Measurements from ENCODE around the gene TET2.

The TET2 gene

DNA sequence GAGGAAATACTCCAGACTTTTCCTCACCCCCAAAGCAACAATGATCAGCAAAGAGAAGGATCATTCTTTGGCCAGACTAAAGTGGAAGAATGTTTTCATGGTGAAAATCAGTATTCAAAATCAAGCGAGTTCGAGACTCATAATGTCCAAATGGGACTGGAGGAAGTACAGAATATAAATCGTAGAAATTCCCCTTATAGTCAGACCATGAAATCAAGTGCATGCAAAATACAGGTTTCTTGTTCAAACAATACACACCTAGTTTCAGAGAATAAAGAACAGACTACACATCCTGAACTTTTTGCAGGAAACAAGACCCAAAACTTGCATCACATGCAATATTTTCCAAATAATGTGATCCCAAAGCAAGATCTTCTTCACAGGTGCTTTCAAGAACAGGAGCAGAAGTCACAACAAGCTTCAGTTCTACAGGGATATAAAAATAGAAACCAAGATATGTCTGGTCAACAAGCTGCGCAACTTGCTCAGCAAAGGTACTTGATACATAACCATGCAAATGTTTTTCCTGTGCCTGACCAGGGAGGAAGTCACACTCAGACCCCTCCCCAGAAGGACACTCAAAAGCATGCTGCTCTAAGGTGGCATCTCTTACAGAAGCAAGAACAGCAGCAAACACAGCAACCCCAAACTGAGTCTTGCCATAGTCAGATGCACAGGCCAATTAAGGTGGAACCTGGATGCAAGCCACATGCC, 89.7 kb downstream of the TET2 start:
- DNase-seq (ENCODE audit: low spot score): no peak

DNA sequence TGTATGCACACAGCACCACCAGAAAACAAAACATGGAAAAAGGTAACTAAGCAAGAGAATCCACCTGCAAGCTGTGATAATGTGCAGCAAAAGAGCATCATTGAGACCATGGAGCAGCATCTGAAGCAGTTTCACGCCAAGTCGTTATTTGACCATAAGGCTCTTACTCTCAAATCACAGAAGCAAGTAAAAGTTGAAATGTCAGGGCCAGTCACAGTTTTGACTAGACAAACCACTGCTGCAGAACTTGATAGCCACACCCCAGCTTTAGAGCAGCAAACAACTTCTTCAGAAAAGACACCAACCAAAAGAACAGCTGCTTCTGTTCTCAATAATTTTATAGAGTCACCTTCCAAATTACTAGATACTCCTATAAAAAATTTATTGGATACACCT, 90.2 kb downstream of the TET2 start:
- DNase-seq (ENCODE audit: low spot score): no peak

DNA sequence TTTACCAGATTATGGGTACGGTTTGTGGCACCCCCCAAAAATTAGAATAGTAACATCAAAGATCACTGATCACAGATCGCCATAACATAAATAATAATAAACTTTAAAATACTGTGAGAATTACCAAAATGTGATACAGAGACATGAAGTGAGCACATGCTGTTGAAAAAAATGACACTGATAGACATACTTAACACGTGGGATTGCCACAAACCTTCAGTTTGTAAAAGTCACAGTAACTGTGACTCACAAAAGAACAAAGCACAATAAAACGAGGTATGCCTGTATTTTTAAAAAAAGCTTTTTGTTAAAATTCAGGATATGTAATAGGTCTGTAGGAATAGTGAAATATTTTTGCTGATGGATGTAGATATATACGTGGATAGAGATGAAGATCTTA, 93.4 kb downstream of the TET2 start:
- no peak for DNase-seq (ENCODE audit: low spot score)

DNA sequence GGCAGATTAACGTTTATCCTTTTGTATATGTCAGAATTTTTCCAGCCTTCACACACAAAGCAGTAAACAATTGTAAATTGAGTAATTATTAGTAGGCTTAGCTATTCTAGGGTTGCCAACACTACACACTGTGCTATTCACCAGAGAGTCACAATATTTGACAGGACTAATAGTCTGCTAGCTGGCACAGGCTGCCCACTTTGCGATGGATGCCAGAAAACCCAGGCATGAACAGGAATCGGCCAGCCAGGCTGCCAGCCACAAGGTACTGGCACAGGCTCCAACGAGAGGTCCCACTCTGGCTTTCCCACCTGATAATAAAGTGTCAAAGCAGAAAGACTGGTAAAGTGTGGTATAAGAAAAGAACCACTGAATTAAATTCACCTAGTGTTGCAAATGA, 94.8 kb downstream of the TET2 start:
- DNase-seq (ENCODE audit: low spot score): peak; percentile 95

DNA sequence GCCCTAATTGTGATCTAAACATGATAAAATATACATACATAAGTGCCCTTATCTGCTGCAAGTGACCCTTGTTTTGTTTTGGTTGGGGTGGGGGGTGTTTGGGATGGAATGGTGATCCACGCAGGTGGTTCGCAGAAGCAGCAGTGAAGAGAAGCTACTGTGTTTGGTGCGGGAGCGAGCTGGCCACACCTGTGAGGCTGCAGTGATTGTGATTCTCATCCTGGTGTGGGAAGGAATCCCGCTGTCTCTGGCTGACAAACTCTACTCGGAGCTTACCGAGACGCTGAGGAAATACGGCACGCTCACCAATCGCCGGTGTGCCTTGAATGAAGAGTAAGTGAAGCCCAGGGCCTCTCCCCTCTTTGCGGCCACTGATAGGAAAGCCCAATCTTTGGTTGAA, 96.8 kb downstream of the TET2 start:
- DNase-seq (ENCODE audit: low spot score): no peak

DNA sequence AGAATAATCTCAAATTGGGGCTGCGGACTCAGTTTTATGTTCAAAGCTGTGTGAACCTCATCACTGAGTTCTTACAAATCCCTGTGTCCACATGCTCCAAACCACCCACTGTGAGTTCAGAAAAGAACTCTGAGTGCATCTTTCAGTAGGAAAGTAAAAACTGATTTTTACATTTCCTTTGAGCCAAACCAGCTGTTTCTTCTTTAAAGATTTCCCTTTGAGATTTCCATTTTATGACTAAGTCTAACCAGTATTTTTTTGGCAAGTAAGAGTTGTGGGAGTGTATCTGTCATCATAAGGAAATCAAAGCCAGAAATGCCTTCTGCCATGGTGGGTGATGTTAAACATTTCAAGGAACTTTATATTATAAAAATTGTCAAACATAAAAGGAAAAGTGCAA, 100.0 kb downstream of the TET2 start:
- no peak for DNase-seq (ENCODE audit: low spot score)

DNA sequence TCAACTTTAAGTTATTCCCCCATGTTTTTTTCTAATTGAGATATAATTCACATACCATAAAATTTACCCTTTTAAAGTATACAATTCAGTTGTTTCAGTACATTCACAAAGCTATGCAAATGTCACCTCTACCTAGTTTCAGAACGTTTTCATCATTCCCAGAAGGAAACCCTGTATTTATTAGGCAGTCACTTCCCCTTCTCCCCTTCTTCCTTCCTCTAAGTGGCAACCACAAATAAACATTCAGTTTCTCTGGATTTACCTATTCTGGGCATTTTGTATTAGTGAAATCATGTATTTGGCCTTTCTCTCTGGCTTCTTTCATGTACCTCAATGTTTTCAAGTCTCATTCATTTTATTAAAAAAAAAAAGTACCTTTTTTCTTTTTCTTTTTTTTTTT, 101.9 kb downstream of the TET2 start:
- DNase-seq (ENCODE audit: low spot score): no peak

DNA sequence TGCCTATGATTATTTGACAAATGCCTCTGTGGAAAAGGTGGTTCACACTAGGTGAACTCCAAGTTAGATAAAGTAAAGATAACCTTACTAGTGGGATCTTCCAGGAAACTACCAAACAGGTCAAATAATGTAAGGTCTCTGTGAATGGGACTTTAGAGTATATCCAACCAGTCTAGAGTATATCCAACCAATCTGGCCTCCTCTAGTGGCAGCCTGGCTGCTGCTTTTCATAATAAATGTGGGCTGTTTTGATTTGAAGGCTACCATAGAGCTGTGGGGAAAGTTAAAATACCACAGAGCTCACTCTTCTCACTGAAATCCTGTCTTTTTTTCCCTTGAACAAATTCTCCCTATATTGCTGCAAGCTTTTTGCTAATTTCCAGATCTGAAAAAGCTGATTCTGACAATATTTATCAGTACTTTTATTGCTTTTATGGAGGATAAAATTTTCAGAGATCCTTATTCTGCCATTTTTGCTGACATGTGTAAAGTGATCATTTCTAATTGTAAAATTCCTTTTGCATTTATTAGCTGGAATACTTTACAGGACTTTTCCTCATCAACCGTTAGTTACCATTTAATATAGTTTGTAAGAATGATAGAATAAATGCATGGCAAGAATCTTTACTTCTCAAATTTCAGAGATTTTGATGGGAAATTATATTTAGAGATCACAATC, 111.3 kb downstream of the TET2 start:
- no peak for DNase-seq (ENCODE audit: low spot score)

DNA sequence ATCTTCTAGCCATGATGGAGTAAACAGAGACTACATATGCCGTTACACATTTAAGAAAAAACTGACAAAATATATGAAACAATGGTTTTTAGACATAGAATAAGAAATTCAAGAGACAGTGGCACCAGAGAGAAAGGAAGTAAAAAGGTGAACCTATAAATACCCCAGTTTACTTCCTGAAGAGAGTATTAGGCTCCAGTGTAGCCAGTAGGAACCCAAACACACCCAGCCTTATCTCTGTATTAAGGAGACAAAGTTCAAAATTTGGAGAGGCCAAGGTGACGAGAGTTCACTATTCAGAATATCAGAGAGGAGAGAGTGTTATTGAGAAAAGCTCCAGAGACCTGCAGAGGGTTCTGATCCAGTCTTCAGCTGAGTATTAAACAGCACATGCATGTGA, 119.0 kb downstream of the TET2 start:
- no peak for DNase-seq (ENCODE audit: low spot score)

DNA sequence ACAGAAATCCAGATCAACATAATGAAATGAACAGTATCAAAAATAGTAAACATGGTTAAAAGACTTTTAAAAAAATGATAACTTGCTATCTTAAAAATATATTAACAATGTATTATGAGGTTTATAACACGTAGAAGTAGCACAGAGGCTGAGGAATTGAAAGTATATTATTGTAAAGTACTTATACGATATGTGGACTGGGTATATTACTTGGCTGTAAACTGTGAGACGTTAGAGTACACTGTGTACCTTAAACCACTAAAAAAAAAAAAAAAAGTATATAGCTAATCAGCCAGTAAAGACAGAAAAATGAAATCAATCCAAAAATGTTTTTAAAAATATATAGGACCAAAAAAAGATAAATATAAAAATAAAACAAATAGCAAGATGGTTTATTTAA, 120.6 kb downstream of the TET2 start:
- no peak for DNase-seq (ENCODE audit: low spot score)

DNA sequence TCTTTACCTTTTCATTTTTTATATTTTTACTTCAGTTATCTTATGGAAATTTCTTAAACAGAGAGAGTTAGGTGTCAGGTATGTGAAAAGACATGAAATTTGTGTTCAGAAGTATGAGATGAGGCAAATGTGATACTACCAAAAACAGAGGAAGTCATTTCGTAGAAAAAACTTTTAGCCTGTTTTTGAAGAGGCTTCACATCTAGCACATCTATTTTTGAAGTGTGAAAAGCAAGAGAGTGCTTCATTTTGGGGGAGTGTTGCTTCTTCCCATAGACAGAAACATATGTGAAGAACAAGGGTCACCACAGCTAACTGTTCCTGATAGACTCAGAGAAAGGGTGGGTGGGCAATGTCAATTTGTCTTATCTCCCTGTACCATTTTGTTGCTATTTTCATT, 125.3 kb downstream of the TET2 start:
- no peak for DNase-seq (ENCODE audit: low spot score)

DNA sequence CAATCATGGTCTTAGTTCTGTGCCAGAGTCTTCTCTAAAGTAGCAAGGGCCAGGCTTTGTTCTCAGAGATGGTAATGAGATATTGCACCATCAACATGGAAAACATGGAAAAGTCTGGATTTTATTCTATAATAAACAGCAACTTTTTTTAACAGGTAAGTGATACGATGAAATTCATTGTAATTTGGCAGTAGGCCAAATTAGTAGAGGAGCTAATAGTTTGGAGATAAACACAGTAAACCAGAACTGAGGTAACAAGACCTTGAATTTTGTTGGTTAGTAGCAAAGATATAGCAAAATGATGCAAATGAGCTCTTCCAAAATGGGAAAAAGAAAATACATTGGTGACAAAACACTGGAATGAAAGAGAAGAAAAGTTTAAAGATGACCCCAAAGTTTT, 126.6 kb downstream of the TET2 start:
- DNase-seq (ENCODE audit: low spot score): no peak

DNA sequence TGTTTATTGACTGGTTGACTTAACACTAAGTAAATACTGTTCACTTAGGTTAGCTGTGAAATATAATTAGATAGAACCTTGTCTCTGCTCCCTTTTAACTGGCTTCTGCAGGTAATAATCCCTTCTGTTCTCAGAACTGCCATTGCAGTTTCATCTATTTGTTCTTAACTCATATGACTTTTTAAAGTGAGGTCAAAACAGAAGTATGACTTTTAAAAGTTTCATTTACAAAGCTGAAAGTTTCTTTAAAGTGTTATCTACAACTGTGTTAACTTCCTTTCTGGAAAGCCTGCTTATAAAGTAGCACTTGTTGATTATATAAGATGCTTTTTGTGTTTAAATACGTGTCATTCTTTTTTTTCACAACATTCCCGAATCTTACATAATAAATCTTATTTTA, 127.4 kb downstream of the TET2 start:
- no peak for DNase-seq (ENCODE audit: low spot score)

DNA sequence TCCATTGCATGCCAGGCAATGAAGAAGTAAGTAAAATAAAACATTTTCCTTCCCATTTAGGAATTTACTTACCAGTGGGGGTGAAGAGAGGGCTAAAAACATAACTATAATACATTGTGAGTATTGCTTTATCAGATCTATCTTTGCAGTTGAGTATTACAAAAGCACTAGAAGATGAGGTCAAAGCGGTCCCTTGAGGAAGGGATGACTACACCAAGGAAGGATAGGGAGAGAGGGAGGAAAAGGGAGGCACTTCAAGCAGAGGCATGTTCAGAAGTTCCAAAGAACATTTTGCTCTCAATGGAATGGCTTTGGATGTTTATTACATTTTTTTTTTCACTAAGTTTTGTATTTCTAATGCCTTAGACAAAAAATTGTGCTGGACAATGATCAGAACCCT, 127.8 kb downstream of the TET2 start:
- DNase-seq (ENCODE audit: low spot score): no peak

DNA sequence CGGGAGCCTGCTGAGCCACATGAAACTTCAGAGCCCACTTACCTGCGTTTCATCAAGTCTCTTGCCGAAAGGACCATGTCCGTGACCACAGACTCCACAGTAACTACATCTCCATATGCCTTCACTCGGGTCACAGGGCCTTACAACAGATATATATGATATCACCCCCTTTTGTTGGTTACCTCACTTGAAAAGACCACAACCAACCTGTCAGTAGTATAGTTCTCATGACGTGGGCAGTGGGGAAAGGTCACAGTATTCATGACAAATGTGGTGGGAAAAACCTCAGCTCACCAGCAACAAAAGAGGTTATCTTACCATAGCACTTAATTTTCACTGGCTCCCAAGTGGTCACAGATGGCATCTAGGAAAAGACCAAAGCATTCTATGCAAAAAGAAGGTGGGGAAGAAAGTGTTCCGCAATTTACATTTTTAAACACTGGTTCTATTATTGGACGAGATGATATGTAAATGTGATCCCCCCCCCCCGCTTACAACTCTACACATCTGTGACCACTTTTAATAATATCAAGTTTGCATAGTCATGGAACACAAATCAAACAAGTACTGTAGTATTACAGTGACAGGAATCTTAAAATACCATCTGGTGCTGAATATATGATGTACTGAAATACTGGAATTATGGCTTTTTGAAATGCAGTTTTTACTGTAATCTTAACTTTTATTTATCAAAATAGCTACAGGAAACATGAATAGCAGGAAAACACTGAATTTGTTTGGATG, 129.9 kb downstream of the TET2 start:
- no peak for DNase-seq (ENCODE audit: low spot score)

DNA sequence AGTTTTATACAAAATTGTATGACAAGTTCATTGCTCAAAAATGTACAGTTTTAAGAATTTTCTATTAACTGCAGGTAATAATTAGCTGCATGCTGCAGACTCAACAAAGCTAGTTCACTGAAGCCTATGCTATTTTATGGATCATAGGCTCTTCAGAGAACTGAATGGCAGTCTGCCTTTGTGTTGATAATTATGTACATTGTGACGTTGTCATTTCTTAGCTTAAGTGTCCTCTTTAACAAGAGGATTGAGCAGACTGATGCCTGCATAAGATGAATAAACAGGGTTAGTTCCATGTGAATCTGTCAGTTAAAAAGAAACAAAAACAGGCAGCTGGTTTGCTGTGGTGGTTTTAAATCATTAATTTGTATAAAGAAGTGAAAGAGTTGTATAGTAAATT, 131.0 kb downstream of the TET2 start:
- DNase-seq (ENCODE audit: low spot score): no peak

DNA sequence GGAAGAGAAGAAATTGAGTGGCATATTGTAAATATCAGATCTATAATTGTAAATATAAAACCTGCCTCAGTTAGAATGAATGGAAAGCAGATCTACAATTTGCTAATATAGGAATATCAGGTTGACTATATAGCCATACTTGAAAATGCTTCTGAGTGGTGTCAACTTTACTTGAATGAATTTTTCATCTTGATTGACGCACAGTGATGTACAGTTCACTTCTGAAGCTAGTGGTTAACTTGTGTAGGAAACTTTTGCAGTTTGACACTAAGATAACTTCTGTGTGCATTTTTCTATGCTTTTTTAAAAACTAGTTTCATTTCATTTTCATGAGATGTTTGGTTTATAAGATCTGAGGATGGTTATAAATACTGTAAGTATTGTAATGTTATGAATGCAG, 132.6 kb downstream of the TET2 start:
- DNase-seq (ENCODE audit: low spot score): no peak

DNA sequence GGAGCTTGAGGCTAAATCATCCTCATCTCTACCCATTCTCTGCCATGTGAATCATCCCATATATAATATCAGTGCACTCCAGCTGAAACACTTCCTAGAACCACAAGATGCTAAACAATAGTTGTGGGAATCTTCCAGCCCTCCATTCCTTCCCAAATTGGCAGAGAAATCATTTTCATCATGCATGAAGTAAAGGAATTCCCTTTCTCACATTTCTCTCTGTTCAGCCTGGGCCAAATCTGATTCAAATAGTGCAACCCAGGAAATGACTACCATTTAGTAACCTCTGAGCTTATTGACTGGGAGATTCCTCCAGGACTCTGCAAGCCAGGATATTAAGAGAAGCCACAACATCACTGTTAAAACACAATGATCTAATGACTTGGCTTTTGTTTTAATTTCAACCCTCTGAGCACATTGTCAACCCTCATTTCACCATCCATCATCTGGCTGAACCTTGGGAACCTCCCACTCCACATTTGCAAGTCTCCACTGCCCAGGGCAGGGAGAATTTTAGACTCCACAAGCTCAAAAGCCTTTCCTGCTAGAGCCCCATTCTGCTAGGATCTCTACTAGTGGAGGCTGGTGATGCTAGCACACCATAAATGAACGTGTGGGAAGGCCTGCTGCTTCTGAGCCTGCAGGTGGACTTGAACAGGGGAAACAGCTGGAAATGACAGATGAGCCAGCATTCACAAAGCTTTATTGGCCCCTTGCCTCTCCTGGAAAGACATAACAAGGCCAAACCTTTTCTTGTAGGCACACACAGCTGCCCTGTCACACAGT, 133.9 kb downstream of the TET2 start:
- DNase-seq (ENCODE audit: low spot score): no peak

DNA sequence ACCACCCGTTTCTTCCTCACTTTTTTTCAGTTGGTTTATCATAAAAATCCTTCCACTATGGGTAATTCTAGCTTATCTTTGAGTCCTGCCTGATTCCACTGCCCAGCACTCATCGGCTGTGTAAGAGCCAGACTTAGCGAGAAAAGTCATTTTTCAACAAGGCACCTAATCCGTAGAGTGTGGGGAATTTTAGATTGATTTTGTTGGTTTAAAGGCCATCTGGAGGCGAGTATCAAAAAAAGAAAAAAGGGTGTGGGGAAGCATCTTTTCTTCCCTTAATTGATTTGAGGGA, 134.4 kb downstream of the TET2 start:
- no peak for DNase-seq (ENCODE audit: low spot score)

DNA sequence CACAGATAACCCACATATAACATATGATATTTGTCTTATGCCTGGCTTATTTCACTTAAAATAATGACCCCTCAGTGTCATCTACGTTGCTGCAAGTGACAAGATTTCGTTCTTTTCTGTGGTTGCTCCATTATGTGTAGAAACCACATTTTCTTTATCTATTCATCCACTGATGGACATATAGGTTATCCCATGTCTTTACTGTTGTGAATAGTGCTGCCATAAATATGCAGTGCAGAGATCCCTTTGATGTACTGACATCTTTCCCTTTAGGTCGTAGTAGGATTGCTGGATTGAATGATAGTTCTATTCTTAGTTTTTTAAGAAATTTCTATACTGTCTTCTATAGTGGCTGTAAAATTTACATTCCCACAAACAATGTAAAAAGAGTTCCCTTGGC, 135.8 kb downstream of the TET2 start:
- DNase-seq (ENCODE audit: low spot score): no peak

DNA sequence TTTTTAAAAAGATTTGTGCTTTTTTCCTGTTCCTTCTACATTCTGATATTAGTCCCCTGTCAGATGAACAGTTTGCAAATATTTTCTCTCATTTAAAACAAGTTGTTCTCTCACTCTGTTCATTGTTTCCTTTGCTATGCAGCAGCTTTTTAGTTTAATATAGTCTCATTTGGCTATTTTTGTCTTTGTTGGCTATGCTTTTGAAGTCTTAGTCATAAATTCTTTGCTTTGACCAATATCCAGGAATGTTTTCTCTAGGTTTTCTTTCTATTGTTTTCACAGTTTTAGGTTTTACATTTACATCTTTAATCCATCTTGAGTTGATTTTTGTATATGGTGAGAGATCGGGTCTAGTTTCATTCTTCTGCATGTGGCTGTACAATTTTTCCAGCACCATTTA, 136.8 kb downstream of the TET2 start:
- DNase-seq (ENCODE audit: low spot score): no peak

DNA sequence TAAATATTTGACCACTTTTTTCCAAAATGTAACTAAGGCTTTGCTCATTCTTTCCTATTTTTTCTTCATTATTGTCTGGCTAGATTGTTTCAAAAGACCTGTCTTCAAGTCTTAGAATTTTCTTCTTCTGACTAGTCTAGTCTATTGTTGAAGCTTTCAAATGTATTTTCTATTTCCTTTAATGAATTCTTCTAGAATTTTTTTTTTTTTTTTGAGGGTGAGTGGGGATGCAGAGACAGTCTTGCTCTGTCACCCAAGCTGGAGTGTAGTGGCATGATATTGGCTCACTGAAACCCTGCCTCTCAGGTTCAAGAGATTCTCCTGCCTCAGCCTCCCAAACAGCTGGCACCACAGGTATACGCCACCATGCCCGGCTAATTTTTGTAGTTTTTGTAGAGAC, 141.4 kb downstream of the TET2 start:
- no peak for DNase-seq (ENCODE audit: low spot score)

DNA sequence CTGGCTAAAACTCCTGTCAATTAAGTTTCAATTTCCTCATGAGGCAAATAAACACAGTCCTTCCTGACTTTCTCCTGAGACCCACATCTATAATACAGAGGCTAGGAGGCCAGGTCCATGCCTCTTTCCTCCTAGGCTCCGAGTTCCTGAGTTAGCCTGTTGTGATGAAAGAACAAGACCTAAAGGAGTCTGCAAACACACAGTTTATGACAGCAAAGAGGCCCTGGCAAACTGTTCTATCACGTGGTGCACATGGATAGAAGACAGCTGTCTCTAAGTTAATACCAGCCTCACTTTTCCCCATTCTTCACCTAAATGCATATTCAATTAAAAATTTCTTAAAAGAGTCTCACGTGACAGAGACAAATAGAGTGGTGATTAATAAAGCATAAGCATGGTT, 145.2 kb downstream of the TET2 start:
- no peak for DNase-seq (ENCODE audit: low spot score)
